Osteocyte (in vitro differentiated cells): ENCODE measurements around the gene GRID1. TPM values are rescaled to one million over a fixed set of nuclear protein-coding genes. Genes with fewer than 3 reads are reported as not detected.

ENCODE experiments used
- DNase-seq: peaks from one replicate; pipeline ENCODE4 v3.0.0; 2021; ENCODE audit warnings: mixed read lengths; ENCODE audit not compliant: unreplicated experiment; ENCODE audit errors: extremely low spot score
- H3K27ac Mint-ChIP-seq: one replicate; pipeline ENCODE4 v1.8.0; 2021; ENCODE audit warnings: mild to moderate bottlenecking, mixed read lengths; ENCODE audit not compliant: unreplicated experiment
- H3K27me3 Mint-ChIP-seq: one replicate; pipeline ENCODE4 v1.8.0; 2021; ENCODE audit warnings: mixed read lengths; ENCODE audit not compliant: unreplicated experiment
- H3K36me3 Mint-ChIP-seq: one replicate; pipeline ENCODE4 v1.8.0; 2021; ENCODE audit warnings: mixed read lengths; ENCODE audit not compliant: unreplicated experiment
- H3K4me1 Mint-ChIP-seq: one replicate; pipeline ENCODE4 v1.8.0; 2021; ENCODE audit warnings: mixed read lengths; ENCODE audit not compliant: unreplicated experiment
- H3K4me3 Mint-ChIP-seq: one replicate; pipeline ENCODE4 v1.8.0; 2021; ENCODE audit warnings: mild to moderate bottlenecking, moderate library complexity, mixed read lengths; ENCODE audit not compliant: unreplicated experiment
- H3K9me3 Mint-ChIP-seq: one replicate; pipeline ENCODE4 v1.8.0; 2021; ENCODE audit warnings: mixed read lengths; ENCODE audit not compliant: unreplicated experiment
- CTCF ChIP-seq: fragments of 200-600 bp; sonication (generic); IDR thresholded peaks from 2 replicates; pipeline ENCODE4 v1.5.0; 2021; ENCODE audit warnings: antibody characterized with exemption, mild to moderate bottlenecking, moderate library complexity
- total RNA-seq: library from RNA; stranded (reverse); gene quantifications from 2 replicates; pipeline ENCODE4 v1.2.1, GENCODE V29; 2021

GRID1 gene
- total RNA-seq, 1 donor from 2014 or later: 0.11 TPM

GRCh38 chr10:85593226-85593772, 773.3 kb downstream of the GRID1 start:
- Mint-ChIP-seq H3K27me3 (no peaks in the 10 kb centered on the region), H3K36me3 (no peaks in the 10 kb centered on the region), H3K4me3 (no peak overlapping the region)

GRCh38 chr10:85581371-85581770, 785.2 kb downstream of the GRID1 start:
- no peak overlapping the region for H3K4me3 Mint-ChIP-seq
- no peak for TF ChIP-seq CTCF
- no peaks in the 10 kb centered on the region for H3K27me3 Mint-ChIP-seq
- no peak overlapping the region for H3K27ac Mint-ChIP-seq
- DNase-seq: no peak
- H3K9me3 Mint-ChIP-seq: peaks cover 17% of the 10 kb centered on the region
- H3K36me3 Mint-ChIP-seq: no peaks in the 10 kb centered on the region
- no peaks in the 10 kb centered on the region for H3K4me1 Mint-ChIP-seq

More at GRCh38 chr10:85593226-85593772, 773.3 kb downstream of the GRID1 start:
- TF ChIP-seq CTCF: no peak
- H3K4me1 Mint-ChIP-seq: no peaks in the 10 kb centered on the region
- H3K27ac Mint-ChIP-seq: no peak overlapping the region
- peak; percentile 64 for DNase-seq
- peaks cover under 1% of the 10 kb centered on the region for H3K9me3 Mint-ChIP-seq

GRCh38 chr10:85580585-85580984, 786.0 kb downstream of the GRID1 start:
- H3K27me3 Mint-ChIP-seq: no peaks in the 10 kb centered on the region
- H3K4me3 Mint-ChIP-seq: no peak overlapping the region
- H3K4me1 Mint-ChIP-seq: no peaks in the 10 kb centered on the region
- no peak for TF ChIP-seq CTCF
- H3K9me3 Mint-ChIP-seq: peaks cover 11% of the 10 kb centered on the region
- no peak overlapping the region for H3K27ac Mint-ChIP-seq
- no peak for DNase-seq
- H3K36me3 Mint-ChIP-seq: no peaks in the 10 kb centered on the region

GRCh38 chr10:85578860-85579259, 787.7 kb downstream of the GRID1 start:
- H3K4me1 Mint-ChIP-seq: no peaks in the 10 kb centered on the region
- H3K27me3 Mint-ChIP-seq: no peaks in the 10 kb centered on the region
- peaks cover 9% of the 10 kb centered on the region for H3K9me3 Mint-ChIP-seq
- DNase-seq: no peak
- no peak for TF ChIP-seq CTCF
- no peak overlapping the region for H3K27ac Mint-ChIP-seq
- H3K36me3 Mint-ChIP-seq: no peaks in the 10 kb centered on the region
- no peak overlapping the region for H3K4me3 Mint-ChIP-seq

GRCh38 chr10:85575441-85575840, 791.2 kb downstream of the GRID1 start:
- Mint-ChIP-seq H3K36me3 (no peaks in the 10 kb centered on the region), H3K4me3 (no peak overlapping the region), H3K9me3 (no peaks in the 10 kb centered on the region), H3K27me3 (no peaks in the 10 kb centered on the region), H3K27ac (no peak overlapping the region), H3K4me1 (no peaks in the 10 kb centered on the region)
- no peak for TF ChIP-seq CTCF
- DNase-seq: no peak
